Measurements from ENCODE around the gene SMURF2.

- TF ChIP-seq CTCF (IDR thresholded peaks at IDR 0.05 in 8 of 11, conservative IDR thresholded peaks at IDR 0.05 in 3 of 11) (no peak), POLR2A (IDR thresholded peaks at IDR 0.05) (no peak)
These were observed 159.3 kb downstream of the SMURF2 start for GRCh38 chr17:64502809-64503208.

Data from spleen (tissue), 7 donors.